Right hindlimb (tissue), 1 donor: ENCODE data around the gene TRIM69.
A peak's percentile ranks its signal among the peaks of the same experiment; 100 is the strongest.
"Not testable (repeated sequence)": the region's sequence is repeated elsewhere in the genome, so short reads cannot be mapped to it uniquely, and the experiment has no call there.

ENCODE experiments used
- DNase-seq: peaks from one replicate; pipeline ENCODE4 v3.0.0-alpha.2; 2018

Gene TRIM69

DNA sequence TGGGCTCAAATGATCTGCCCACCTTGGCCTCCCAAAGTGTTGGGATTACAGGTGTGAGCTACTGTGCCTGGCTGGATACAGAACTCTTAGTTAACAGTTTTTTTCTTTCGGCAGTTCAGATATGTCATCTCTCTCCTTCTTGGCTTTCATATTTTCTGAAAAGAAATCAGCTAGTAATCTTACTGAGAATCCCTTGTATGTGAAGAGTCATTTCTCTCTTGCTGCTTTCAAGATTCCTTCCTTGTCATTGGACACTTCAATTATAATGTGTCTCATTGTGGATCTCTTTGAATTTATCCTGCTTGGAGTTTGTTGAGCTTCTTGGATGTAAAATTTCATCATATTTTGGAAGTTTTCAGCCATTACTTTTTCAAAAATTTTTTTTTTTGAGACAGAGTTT lies 17.0 kb downstream of the TRIM69 start:
- DNase-seq = no peak

DNA sequence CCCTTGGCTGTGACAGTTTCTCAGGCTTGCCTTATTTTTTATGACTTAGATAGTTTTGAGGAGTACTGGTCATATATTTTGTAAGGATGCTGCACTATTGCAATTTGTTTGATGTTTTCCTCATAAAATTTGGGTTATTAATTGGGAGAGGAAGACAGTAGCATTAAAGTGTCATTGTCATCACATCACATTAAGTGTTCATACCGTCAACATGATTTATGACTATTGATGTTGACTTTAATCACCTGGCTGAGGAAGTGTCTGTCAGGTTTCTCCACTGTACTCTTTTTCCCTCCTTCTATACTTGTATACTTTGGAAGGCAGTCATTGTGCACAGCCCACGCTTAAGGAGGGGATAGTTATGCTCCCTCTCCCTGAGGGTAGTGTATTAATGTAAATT lies 26.9 kb downstream of the TRIM69 start:
- DNase-seq = no peak

DNA sequence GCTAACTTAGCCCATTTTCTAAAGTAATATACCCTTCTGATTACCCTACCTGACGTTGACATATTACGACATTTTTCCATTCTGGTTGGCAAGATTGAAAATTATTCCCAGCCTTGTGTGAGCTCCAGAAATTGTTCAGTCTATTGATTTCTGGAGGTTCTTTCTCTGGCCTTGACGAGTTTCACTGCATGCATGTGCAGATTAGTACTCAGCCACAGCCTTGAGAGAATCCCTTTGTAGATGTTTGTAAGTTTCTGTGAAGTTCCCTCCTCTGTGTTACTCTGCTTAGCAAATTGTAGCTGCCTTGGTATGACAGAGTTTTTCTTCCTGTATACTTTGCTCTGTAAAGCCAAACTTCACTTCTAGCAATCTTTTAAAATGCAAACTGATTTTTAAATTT lies 27.5 kb downstream of the TRIM69 start:
- DNase-seq = no peak

DNA sequence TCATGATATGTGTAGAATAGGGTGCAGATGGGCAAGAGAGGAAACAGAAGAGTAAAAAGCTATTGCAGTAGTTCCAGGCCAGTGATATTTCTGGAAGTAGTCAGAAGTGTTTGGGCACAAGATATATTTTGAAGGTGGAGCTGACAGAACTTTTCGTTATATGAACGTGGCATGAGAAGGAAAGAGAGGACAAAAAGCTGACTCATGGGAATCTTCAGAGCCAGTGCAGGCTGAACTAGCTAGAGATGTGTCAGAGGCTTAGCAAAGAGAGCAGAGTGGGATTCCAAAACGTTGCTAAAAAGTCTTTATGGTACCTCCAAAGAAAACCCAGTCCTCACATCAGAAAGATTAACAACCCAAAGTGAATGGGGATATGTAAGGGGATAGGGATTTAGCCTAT lies 28.7 kb downstream of the TRIM69 start:
- no peak for DNase-seq

DNA sequence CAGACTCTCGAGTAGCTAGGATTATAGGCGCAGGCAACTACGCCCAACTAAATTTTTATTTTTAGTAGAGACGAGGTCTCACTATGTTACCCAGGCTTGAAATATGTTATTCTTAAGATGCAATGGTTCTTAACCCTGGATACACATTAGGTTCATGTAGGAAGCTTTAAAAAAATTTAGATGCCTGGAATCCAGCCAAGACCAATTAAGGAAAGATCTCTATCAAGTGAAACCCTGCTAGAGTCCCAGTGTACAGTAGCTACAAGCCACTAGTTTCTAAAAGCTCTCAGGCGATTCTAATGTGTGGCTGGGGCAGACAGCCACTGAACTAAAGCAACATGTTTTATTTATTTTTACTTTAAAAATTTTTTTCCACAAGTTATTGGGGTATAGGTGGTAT lies 33.2 kb downstream of the TRIM69 start:
- no peak for DNase-seq

DNA sequence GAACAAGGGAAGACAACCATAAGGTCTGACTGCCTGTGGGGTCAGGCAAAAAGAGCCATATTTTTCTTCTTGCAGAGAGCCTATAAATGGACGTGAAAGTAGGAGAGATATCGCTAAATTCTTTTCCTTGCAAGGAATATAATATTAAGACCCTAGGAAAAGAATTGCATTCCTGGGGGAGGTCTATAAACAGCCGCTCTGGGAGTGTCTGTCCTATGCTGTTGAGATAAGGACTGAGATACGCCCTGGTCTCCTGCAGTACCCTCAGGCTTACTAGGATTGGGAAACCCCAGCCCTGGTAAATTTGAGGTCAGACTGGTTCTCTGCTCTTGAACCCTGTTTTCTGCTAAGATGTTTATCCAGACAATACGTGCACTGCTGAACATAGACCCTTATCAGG lies 34.4 kb downstream of the TRIM69 start:
- not testable (repeated sequence) for DNase-seq

DNA sequence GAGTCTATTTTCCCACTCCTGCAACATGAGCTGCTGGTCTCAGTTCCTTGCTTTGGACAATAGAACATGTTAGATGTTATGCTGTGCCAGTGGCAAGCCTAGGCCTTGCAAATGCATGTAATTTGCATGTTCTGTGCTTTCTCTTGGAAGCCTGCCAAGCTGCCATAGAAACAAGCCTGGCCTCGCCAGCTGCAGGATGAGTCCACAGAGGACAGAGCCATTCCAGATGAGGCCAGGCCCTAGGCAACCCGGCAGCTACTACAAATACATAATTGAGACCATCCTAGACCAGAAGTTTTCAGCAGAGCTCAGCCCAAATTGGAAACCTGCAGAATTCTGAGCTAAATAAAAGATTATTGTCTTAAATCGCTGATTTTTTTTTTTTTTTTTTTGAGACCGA lies 39.6 kb downstream of the TRIM69 start:
- DNase-seq = peak; percentile 71

DNA sequence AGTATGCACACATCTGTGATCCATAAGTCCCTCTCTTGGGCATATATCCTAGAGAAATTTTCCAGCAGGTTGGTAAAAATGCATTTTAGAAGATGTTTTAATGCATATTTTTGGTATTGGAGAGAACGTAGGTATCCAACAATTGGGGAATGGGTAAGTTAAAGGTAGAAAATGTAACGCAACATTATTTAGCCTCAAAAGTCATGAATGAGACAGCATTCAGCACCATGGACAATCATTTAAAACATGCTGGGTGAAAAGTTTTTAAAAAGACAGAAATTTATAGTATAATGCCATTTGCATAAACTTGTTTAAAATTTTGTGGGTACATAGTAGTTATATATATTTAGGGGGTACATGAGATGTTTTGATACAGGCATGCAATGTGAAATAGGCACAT lies 43.4 kb downstream of the TRIM69 start:
- no peak for DNase-seq

DNA sequence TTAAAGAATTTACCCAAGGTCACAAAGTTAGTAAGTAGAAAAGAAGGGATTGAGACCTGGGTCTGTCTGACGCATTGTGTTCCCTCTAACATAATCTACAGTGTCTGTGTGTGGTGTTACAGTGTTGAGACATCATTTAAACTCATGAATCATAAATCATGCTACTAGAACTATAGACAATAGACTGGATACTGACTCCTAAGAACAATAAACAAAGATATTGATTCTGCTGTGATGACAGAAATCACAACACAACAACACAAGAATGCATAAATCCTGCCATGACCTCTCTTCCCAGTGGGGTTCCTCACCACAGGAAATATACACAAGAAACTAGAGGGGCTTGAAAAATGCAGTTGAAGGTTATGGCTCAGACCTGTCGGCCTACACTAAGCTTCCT lies 44.3 kb downstream of the TRIM69 start:
- DNase-seq = no peak

DNA sequence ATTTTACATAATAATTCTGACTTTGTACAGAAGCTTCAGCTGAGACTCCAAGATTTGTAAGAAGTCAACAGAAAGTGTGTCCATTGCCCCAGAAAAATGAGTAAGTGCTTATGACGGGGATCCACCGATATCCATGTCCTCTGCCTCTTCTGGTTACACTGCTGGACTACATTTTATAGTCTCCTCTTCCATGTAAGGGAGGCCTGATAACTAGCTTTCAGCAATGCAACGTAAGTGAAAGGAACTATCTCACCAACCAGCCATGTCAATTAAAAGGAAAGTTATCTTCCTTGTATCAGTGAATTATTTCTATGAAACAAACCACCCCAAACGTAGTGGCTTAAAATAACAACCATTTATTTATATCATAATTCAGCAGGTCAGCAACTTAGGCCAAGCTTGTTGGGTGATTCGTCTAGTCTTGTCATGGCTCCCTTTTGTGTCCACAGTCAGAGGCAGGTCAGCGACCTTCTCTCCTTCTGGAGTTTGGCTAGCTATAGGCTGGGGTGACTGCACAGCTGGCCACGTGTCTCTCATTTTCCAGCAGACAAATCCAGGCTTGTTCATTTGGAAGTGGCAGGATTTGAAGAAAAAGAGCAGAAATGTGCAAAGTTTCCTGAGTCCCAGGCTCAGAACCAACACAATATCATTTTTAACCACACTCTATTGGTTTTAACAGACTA lies 44.9 kb downstream of the TRIM69 start:
- no peak for DNase-seq

DNA sequence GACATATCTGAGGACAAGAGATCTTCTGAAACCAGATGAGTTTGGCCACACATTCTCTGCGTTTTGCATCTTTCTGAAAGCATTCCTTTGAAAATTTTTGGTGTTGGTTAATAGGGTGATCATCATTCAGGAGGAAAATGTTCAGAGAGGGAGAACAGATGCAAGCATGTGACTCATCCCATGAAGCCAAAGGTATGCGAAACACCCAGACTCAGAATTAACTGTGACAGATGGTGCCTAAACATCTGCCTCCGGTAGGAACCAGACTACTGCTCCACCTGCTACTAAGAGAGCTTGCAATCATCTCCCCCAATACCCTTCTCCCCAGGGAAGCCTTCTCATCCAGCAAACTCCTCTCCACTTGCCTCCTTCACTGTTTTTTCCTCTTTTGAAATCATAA lies 46.2 kb downstream of the TRIM69 start:
- DNase-seq = no peak

DNA sequence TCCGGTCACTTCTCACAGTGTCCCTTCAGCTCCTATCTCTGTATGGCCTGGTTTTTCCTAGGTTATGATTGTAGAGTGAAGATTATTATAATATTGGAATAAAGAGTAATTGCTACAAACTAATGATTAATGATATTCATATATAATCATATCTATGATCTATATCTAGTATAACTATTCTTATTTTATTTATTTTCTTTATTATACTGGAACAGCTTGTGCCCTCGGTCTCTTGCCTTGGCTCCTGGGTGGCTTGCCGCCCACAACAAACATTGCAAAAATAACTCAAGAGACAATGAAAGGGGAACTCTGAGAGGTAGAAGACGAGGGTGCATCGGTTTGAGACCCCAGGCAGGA lies 48.6 kb downstream of the TRIM69 start:
- DNase-seq = not testable (repeated sequence)

DNA sequence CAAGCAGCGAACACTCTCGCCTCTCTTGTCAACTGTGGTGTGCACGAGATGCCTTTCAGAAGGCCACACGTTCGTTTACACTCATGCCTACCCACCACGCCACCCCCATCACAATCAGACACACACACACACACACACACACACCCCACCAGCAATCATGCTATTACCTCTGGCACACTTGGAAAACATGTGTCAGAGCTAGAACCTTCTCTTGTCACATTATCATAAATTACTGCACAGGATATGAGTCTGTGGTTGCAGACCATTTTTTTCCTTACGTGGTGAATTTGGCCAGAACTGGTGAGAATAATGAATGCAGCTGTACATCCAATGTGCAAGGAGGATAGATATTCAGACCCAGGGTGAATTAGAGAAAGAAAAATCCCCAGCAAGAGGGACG lies 52.4 kb downstream of the TRIM69 start:
- DNase-seq = no peak

DNA sequence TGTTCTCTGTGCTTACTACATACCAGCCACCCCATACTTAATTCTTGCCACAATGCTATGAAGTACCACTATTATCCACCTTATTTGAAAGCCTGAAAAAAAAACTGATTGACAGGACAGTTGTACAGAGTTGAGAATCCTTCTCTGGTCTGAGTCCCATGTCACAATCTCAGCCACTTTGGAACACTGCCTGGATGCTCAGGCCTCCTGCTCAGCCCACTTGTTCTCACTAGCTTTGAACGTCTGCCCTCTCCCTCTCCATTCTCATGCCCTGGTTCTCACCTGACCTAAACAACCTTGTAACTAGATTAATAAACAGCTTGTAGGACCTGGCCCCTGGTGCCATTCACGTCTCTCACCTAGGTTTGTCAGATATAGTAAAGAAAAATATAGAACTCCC lies 53.9 kb downstream of the TRIM69 start:
- no peak for DNase-seq

DNA sequence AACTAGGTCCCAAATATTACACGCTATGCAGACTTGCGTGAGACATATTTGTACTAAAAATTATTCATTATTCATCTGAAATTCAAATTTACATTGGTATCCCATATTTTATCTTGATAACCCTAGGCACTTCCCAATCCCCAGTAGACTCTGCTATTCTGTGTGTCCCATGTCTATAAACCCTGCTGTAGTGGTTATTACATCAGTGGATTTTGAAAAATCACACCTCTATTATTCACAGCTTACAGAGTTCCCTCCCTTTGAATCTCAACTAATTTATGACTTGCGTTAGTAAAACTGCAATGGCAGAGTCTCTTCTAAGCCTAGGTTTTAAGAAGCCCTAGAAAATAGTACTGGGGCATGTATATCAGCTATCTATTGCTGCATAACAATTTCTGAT lies 54.3 kb downstream of the TRIM69 start:
- DNase-seq = no peak

DNA sequence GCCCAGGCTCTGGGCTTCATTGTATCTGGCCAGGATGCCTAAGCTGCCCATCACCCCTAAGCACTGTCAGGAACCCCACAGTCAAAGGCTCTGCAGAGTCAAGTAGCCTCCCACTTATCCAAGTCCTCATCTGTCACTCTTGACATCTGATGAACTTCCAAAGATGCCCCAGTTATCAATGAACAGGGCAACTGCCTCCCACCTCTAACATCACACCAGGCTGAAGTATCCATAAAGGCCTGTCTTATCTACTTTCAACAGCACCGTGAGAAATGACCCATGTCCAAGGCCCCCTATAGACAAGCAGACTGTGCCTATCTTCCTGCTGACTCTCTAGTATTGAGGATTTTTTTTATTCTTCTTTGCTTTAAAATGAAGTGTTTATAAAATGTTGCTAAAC lies 56.4 kb downstream of the TRIM69 start:
- no peak for DNase-seq

DNA sequence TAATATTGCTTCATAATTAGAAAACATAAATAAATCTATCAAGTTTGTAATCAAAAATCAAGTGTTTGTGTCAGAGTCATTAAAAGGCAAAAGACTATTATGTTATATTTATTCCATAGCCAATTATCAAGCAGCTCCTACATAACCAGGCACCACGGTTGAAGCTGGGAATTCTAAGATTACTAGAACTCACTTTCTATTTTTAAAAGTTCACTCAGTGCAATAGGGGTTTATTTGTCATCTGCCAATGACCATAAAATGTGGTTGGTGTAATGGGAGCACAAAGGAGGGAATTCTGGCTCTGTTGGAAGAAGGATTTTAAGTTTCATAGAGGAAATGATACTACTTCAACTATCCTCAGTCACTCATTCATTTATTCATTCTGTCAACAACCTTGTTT lies 57.7 kb downstream of the TRIM69 start:
- no peak for DNase-seq

DNA sequence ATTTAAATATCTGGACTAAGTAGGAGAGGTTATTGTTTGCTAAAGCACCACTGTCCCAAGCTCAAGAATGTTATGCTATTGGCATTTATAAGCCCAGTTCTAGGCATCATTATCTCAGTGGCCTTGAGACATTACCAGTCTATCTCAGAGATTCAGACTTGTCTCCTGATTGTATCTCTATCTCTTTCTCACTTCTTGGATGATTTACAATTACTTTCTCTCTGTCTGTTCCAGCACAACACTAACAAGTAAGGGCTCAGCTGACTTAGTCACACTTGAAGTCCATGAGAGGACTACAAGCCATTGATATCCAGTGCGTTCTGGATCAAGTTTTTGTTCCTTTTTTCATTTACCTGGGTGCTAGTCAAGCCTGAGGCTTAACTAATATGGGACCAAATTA lies 60.2 kb downstream of the TRIM69 start:
- no peak for DNase-seq

DNA sequence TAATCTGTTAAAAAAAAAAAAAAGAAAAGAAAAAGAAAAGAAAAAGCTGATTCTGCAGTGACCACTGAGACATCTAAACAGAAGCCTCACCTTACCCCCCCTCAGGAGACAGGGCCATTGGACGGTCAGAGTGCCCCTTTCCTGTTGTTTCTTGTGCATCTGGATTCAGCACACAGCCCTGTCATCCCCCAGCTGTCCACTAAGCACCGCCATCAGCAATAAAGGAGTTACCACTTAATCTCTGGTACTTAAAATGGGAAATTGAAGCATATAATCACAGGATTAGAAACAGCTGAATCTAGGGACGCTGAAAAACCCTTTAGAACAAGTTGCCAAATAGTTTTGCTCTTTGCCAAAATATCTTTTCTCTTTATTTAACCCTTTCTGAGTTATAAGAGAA lies 62.5 kb downstream of the TRIM69 start:
- DNase-seq = peak; percentile 26

DNA sequence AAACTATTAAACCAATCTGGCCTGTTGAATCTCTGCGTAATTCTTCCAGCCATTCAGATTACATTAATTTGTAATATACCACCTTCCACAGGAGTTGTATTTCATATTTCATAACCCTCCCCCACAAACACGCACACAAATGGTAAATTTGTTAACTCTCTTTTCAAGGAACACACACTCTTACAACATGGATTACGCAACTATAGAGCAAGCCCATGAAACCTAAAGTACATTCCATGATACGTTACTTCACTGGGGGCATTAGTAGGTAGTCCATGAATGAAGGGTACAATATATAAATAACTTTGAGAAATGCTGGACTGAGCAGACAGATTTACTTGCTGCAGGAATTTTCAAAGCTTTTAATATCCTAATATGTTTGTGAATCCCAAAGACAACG lies 65.0 kb downstream of the TRIM69 start:
- DNase-seq = no peak

DNA sequence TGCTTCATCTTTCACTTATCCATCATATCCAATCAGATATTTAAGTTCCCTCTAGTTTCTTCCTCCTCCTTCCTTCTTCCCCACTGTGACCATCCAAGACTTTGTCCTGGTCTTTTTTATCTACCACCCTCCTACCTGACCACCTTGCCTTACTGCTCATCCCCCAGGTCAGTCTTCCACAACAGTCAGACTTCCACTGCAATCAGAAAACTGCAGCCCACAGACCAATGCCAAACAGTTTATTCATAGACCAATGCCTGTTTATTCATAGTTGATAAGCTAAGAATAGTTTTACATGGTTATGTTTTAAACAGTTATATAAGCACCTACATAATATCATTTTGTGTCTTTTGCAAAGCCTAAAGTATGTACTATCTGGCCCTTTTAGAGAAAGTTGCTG lies 65.5 kb downstream of the TRIM69 start:
- DNase-seq = no peak

DNA sequence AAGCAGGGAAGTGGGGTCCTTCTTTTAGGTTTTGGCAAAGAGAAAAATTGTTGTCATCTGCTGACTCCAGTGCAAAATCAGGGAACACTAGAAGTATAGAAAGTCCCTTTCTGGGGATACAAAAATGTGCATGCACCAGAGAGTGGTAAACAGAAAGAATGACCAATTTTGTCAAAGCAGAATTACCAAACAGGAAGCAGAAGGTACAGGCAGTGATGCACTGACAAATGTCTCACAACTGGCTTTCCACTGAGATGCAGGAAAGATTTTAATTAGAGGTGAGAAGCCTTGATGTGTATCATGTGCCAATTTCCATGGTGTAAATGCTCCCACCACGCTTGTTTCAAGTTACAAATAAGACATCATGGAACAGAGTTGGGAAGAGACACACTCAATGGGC lies 66.0 kb downstream of the TRIM69 start:
- no peak for DNase-seq

DNA sequence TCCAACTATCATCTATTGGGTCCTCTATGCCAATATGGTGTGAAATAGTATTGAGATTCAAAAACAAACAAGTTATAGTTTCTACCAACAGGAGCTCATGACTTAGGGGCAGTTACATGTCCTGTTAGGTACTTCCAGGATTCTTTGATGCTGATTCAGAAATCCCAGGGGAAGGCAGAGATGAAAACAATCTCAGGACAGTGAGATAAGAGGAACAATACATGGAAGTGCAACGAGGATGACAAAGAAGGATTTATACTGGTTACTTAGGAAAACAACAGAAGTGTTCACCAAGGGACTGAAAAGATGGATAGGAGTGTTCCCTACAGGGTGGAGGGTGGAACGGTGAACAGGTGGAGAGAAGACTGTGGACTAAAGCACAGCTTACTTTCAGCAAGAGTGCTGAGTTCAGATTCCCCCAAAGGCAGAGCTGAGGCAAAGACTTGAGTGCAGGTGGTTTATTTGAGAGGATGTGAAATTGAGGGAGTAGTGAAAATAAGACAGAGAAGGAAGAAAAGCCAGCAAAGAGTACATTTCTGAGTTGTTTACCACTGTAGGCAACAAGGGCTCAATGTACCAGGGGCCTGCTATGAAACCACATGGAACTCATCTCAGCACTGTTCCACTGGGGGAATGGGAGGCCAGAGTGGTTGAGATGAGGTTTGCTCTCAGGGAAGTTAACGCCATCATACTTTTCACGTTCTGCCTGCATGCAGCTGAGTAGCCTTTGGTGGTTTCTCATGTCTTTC lies 68.1 kb downstream of the TRIM69 start:
- DNase-seq = no peak

DNA sequence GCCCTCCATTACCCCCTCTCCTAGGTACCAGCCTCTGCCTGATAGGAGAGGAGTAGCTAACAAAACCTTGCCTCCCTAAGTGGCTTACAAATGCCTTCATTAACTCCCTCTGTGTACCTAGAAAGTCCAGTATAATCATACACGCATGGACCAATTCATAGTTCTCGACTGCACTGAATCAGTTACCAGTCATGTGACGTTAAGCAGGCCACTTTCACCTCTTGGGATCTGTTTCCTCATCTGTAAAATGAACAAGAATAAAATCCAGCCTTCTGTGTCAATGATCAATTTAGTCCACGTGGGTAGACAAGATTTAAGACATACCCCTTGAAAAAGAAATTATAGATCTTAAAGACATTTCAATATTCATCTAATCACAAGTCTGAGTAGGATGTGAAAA lies 72.2 kb downstream of the TRIM69 start:
- DNase-seq = no peak

DNA sequence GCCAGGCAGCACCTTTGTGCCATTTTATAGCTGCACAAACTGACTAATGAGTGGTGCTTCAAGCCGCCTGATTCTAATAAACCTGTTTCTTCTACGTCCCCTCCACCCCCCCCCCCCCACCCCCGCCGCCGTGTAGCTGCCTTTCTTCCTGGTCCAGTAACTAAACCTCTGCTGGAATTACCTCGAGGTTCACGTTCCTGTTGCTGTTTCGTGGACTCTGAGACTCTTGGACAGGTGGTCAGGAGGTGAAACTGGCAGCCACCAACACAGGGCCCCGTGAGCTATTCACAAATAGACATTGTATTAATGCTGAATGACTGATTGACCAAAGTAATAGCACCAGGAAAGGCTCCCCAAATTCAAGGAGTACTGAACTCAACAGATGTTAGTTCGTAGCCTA lies 73.9 kb downstream of the TRIM69 start:
- DNase-seq = no peak
